ENCODE data around the gene GALNT12.

GALNT12 gene

DNA sequence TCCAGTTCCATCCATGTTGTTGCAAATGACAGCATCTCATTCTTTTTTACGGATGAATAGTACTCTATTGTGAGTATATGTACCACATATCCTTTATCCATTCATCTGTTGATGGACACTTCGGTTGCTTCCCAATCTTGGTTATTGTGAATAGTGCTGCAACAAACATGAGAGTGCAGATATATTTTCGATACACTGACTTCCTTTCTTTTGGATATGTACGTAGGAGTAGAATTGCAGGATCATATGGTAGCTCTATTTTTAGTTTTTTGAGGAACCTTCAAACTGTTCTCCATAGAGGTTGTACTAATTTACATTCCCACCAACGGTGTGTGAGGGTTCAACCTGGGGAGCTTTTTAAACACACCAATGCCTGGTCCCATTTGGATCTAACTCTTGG lies 22.3 kb downstream of the GALNT12 start:
- no peak for ATAC-seq (ENCODE audit: low read depth)
- TF ChIP-seq, protein P1, sequence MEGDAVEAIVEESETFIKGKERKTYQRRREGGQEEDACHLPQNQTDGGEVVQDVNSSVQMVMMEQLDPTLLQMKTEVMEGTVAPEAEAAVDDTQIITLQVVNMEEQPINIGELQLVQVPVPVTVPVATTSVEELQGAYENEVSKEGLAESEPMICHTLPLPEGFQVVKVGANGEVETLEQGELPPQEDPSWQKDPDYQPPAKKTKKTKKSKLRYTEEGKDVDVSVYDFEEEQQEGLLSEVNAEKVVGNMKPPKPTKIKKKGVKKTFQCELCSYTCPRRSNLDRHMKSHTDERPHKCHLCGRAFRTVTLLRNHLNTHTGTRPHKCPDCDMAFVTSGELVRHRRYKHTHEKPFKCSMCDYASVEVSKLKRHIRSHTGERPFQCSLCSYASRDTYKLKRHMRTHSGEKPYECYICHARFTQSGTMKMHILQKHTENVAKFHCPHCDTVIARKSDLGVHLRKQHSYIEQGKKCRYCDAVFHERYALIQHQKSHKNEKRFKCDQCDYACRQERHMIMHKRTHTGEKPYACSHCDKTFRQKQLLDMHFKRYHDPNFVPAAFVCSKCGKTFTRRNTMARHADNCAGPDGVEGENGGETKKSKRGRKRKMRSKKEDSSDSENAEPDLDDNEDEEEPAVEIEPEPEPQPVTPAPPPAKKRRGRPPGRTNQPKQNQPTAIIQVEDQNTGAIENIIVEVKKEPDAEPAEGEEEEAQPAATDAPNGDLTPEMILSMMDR (IDR thresholded peaks at IDR 0.05; ENCODE audit: poor library complexity, severe bottlenecking): no peak
- Histone ChIP-seq H3K27ac (ENCODE audit: poor library complexity, severe bottlenecking) (no peak overlapping the region), H3K4me3 (ENCODE audit: severe bottlenecking) (no peak overlapping the region), H3K27me3 (ENCODE audit: insufficient read depth, poor library complexity, severe bottlenecking) (no peaks in the 10 kb centered on the region), H3K36me3 (ENCODE audit: low read depth) (no peaks in the 10 kb centered on the region), H3K4me1 (ENCODE audit: insufficient read depth, poor library complexity, severe bottlenecking) (no peaks in the 10 kb centered on the region), H3K9me3 (ENCODE audit: severe bottlenecking) (no peaks in the 10 kb centered on the region)
- DNase-seq (ENCODE audit: low spot score): no peak

DNA sequence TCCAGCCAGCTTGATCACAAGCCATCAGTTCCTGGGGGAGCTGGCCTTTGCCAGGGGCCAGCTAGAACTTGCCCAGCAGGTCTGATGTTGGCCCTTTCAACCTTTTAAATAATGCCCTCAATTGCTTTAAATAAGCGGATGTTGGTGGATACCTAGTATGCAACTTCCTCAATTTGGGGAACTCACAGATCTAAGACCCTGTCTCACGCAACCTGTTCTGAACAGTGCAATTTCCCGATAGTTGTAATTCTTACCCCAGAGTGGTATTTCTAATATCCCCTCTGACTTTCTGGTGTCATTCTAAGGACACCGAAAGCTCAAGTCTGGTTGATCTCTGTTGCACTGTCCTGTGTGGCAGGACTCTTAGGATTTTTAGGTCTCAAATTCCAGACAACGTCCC lies 23.1 kb downstream of the GALNT12 start:
- no peak overlapping the region for H3K27ac ChIP-seq (ENCODE audit: poor library complexity, severe bottlenecking)
- TF ChIP-seq, protein P1 (IDR thresholded peaks at IDR 0.05; ENCODE audit: poor library complexity, severe bottlenecking): no peak
- ATAC-seq (ENCODE audit: low read depth) (no peak), DNase-seq (ENCODE audit: low spot score) (no peak)
- H3K27me3 ChIP-seq (ENCODE audit: insufficient read depth, poor library complexity, severe bottlenecking): no peaks in the 10 kb centered on the region
- H3K4me1 ChIP-seq (ENCODE audit: insufficient read depth, poor library complexity, severe bottlenecking): no peaks in the 10 kb centered on the region
- H3K9me3 ChIP-seq (ENCODE audit: severe bottlenecking): no peaks in the 10 kb centered on the region
- H3K4me3 ChIP-seq (ENCODE audit: severe bottlenecking): no peak overlapping the region
- H3K36me3 ChIP-seq (ENCODE audit: low read depth): no peaks in the 10 kb centered on the region

DNA sequence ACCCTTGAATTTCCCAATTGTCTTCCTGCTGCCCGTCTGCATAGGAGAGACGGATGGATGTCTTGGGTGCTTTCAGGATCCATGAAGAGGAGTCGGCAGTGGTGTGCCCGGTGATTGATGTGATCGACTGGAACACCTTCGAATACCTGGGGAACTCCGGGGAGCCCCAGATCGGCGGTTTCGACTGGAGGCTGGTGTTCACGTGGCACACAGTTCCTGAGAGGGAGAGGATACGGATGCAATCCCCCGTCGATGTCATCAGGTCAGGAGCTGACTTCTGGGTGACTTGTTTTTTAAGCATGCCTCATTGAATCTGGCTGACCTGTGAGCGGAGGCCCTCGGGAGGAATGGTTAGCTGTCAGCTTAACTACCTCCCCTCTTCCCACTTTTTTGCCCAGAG lies 24.2 kb downstream of the GALNT12 start:
- TF ChIP-seq, protein P1 (IDR thresholded peaks at IDR 0.05; ENCODE audit: poor library complexity, severe bottlenecking): no peak
- ATAC-seq (ENCODE audit: low read depth): no peak
- Histone ChIP-seq H3K4me3 (ENCODE audit: severe bottlenecking) (no peak overlapping the region), H3K4me1 (ENCODE audit: insufficient read depth, poor library complexity, severe bottlenecking) (no peaks in the 10 kb centered on the region), H3K36me3 (ENCODE audit: low read depth) (no peaks in the 10 kb centered on the region), H3K27me3 (ENCODE audit: insufficient read depth, poor library complexity, severe bottlenecking) (no peaks in the 10 kb centered on the region), H3K9me3 (ENCODE audit: severe bottlenecking) (no peaks in the 10 kb centered on the region), H3K27ac (ENCODE audit: poor library complexity, severe bottlenecking) (no peak overlapping the region)
- no peak for DNase-seq (ENCODE audit: low spot score)

DNA sequence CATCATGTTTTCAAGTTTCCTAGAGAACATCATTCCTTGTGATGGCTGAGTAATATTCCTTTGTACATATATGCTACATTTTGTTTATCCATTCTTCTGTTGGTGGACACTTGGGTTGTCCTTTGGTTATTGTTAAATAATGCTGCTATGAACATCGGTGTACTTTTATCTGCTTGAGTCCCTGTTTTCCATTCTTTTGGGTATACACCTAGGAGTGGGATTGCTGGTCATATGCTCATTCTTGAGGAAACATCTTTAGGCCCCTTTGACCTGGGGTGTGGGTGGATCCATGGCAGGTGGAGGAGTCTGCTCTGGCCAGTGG lies 25.3 kb downstream of the GALNT12 start:
- no peaks in the 10 kb centered on the region for H3K27me3 ChIP-seq (ENCODE audit: insufficient read depth, poor library complexity, severe bottlenecking)
- ATAC-seq (ENCODE audit: low read depth): no peak
- TF ChIP-seq, protein P1 (IDR thresholded peaks at IDR 0.05; ENCODE audit: poor library complexity, severe bottlenecking): no peak
- no peak overlapping the region for H3K27ac ChIP-seq (ENCODE audit: poor library complexity, severe bottlenecking)
- no peaks in the 10 kb centered on the region for H3K4me1 ChIP-seq (ENCODE audit: insufficient read depth, poor library complexity, severe bottlenecking)
- H3K4me3 ChIP-seq (ENCODE audit: severe bottlenecking): no peak overlapping the region
- H3K9me3 ChIP-seq (ENCODE audit: severe bottlenecking): no peaks in the 10 kb centered on the region
- DNase-seq (ENCODE audit: low spot score): no peak
- no peaks in the 10 kb centered on the region for H3K36me3 ChIP-seq (ENCODE audit: low read depth)

DNA sequence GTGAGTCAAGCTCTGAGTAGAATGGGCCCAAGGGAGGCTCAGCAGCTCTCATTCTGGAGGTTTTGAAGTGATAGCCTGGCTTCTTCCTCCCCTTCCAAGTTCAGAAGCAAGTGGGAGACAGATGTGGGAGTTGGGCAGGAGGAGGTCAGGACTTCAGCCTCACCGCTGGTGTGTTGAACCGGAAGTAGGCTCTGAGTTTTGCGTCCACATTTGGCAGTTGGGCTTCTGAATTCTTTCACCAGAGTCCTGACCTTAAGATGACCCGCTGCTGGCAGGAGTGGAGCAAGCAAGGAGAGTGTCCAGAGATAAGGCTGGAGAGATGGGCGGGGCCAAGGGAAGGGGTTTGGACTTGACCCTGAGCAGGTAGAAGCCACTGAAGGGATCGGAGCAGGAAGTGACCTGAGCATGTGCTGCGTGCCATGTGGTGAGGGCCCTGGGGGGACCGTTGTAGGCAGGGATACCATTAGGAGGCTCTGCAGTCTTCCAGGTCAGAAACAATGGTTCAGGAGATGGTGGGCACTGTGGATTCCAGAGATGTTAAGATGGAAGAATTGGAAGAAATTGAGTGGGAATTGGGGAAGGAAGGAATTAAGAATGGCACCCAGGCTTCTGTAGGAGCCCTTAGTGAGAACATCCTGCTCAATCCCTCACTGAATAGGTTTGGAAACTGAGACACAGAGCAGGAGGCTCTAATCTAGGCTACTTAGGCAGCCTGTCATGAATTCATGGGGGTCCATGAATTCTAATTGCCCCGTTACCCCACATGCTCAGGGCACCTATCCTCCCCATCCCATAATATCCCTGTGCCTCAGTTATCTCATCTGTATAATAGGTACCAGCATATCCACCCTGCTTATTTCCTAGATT lies 25.9 kb downstream of the GALNT12 start:
- no peaks in the 10 kb centered on the region for H3K27me3 ChIP-seq (ENCODE audit: insufficient read depth, poor library complexity, severe bottlenecking)
- ATAC-seq (ENCODE audit: low read depth) (no peak), DNase-seq (ENCODE audit: low spot score) (no peak)
- H3K9me3 ChIP-seq (ENCODE audit: severe bottlenecking): no peaks in the 10 kb centered on the region
- H3K36me3 ChIP-seq (ENCODE audit: low read depth): no peaks in the 10 kb centered on the region
- TF ChIP-seq, protein P1 (IDR thresholded peaks at IDR 0.05; ENCODE audit: poor library complexity, severe bottlenecking): no peak
- no peak overlapping the region for H3K4me3 ChIP-seq (ENCODE audit: severe bottlenecking)
- H3K27ac ChIP-seq (ENCODE audit: poor library complexity, severe bottlenecking): no peak overlapping the region
- no peaks in the 10 kb centered on the region for H3K4me1 ChIP-seq (ENCODE audit: insufficient read depth, poor library complexity, severe bottlenecking)

All from RWPE2 (cell line).